HG03521 (cell line): ENCODE results near the gene PTTG1.

Source experiments
- ATAC-seq: cut with Tn5 transposase; IDR thresholded peaks from one replicate; pipeline ENCODE4 v1.9.1; 2021; ENCODE audit warnings: mild to moderate bottlenecking, moderate library complexity; ENCODE audit not compliant: unreplicated experiment

PTTG1 gene

DNA sequence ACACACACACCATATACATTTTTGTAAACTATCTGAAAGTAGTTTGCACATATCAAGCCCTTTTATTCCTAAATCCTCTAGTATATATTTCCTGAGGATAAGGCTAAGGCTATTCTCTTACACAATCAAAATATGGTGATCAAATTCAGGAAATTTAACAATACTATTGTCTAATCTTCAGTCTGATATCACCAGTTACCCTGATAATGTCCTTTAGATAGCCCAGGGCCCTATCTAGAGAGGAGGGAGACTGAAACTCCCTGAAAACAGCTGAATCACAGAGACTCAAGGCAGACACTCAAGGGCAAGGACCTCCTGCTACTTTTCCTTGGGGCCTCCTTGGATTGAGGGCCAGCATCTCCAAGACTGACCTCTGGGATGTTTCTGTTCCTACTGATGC is 30.4 kb downstream of the PTTG1 start:
- ATAC-seq, result no peak

DNA sequence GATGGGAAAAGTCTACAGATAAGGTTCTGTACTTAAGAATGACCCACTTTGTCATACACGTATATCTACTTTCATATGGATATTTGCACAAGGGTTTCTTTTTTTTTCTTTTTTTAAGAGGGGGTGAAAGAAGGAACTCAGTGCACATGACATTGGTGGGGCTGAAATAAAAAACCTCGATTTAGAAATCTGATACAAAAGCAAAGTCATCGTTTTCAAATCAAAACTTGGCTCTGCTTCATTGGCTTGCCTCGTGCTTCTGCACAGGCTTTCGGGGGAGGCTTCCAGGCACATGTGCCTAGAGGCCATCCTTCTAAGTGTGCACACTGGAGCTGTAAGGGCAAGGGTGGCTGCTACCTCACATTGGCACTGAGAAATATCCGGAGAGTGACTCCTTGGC is 31.1 kb downstream of the PTTG1 start:
- ATAC-seq, result no peak

DNA sequence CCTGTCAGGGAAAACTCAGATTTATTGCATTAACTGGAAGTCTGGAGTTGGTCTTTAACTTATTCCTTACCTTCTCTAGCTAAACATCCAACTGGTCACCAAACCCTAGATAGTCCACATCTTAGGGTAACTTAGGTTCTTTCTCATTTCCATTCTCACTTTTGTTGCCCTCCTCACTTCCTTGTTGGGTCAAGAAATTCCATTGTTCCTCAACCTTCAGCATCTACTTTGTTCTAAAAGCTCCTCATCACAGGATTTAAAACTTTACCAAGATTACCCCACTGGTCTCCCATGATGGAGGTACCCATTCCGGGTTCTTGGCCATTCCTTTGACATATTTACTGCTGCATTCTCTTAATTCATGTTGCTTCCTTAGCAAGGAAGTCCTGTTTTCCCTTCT is 32.1 kb downstream of the PTTG1 start:
- ATAC-seq, result no peak

DNA sequence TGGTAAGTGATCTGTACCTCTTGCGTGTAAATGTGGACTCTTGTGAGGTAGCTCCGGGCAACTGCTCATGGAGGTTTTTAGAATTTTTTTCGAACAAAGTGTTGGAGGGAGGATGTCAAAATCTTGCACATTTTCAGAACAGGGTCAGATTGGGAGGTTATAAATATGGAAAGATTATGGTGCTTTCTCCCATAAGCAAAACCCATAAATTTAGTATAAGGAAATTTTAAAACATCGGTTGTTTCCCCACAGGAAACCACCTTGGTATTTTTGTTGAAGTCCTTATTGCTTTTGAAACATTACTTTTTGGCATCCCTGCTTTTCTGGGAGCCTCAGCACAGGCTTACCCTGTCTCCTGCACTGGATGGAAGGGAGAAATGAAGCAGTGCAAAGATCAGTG is 33.9 kb downstream of the PTTG1 start:
- ATAC-seq, result no peak

DNA sequence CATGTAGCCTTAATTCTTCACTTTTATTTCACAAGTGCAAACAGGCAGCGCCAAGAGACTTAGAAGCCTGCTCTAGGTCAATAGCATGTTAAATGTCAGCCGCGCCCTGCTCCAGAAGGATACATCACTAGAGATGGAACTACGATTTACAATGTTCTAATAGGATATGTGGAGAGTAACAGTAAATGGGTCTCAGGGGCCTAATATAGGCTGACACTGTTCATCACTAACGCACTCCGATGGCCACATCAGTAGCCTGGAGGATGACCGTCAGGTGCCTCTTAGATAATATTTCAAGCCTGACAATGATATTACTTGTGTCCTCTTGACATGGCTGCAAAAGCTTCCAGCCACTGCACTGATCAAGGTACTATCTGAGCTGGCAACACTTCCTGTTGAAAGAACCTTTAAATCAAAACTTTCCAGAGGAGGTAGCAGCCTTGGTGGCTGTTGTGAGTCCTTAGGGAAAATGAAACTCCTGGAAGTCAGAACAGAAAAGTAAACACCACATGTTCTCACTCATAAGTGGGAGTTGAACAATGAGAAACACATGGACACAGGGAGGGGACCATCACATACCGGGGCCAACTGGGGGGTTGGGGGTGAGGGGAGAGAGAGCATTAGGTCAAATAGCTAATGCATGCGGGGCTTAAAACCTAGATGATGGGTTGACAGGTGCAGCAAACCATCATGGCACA is 35.0 kb downstream of the PTTG1 start:
- no peak for ATAC-seq

DNA sequence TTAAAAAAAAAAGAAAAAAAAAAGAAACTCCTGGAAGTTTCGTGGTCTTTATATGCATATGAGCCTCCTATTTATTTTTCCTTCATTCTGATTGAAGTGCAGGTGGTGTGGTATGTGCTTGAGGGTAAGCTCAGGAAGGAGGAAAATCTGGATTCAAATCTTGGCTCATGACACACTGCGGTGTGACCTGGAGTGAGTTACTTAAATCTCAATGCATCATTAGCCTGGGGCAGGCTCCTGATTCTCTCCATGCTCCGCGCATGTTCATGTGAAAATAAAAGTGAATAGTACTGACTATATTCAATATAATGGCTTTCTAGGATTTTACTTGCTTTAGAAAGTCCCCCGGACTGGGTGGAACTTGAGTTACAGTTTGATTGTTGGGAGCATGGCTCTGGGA is 35.6 kb downstream of the PTTG1 start:
- no peak for ATAC-seq

DNA sequence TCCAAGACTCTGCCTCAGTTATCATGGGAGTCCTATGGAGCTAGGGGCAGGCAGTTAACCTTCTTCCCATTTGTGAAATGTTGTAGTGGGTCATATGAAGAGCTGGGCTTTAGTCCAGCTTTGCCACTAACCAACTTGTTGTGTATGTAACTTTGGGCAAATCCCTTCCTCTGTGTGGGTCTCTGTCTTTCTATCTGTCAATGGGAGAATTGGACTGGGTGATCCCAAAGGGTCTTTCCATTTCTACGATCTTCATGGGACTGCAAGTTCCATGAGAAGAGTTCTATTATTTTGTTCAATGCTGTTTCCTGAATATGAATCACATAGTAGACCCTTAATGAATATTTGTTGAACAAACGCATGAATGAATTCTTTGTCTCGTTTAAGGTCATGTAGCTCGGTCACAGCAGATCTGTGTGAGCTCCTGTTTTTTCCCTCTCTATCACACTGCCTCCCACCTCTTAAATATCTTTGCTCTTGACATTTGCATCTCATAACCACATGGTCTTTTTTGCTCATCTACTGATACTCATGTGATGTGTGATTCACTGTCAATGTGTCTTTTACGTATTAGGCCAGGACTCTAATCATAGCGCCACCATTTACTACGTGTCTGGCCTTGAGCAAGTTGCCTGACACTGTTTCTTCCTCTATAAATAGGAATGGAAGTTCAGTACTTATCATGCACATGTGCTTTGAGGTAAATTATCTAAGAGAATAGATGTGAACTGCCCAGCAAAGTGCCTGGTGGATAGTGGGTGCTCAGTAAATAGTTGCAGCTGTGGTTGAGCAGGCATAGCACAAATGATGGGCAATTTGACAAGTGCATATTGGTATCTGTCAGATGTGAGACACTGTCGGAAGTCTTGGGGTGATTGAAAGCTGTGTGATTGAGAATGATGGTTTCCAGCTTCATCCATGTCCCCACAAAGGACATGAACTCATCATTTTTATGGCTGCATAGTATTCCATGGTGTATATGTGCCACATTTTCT is 37.4 kb downstream of the PTTG1 start:
- peak; percentile 64 for ATAC-seq

DNA sequence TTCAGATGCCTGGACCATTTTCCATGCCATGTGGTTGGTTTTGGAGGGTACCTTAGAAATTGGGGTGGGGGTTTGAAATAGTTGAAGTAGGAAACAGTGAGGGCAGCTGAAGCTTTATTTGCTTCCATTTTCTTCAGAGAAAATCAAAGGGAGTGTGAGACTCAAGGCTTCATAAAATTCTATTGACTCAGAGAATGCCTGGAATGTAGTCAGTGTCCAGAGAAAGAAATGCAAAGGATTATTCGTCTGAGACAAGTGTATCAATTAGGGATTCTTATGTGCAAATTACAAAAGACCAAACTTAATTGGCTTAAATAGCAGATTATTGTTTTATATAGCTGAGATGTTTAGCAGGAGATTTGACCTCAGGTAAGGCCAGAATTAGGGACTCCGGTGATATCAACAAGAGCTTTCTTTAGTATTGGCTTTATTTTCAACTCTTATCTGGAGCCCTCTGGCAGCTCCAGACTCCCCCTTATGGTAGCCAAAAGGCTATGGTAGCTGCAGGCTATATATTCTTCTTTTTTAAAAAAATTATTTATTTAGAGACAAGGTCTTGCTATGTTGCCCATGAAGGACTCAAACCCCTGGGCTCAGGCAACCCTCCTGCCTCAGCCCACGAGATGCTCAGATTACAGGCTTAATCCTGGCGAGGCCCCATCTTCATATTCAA is 38.9 kb downstream of the PTTG1 start:
- no peak for ATAC-seq

DNA sequence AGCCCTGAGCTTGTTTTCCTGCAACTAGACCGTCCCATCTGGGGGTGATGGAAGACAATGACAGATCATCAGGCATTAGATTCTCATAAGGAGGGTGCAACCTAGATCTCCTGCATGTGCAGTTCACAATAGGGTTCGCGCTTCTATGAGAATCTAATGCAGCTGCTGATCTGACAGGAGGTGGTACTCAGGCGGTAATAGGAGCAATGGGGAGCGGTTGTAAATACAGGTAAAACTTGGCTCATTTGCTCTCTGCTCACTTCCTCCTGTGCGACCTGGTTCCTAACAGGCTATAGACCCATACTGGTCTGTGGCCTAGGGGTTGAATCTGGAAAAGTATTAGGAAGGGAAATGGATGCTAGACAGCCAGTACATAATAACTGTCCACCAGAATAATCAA is 39.7 kb downstream of the PTTG1 start:
- no peak for ATAC-seq

DNA sequence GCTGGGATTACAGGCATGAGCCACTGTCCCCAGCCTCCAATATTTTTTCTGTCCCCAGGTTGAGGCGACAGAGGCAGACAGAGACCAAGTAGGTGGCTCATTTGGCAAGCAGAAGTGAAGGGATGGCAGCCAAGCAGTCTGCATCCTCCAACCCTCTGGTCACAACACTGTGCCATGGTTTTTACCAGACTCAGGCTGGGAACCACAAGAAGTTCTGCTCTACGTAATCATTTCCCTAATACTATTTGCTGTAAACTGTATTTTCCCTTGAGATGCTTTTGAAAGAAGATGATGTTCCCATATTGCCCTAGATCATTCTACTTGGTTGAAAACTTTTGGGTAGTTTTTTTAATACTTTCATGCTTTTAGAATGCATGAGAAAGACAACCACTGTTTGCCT is 40.5 kb downstream of the PTTG1 start:
- no peak for ATAC-seq

DNA sequence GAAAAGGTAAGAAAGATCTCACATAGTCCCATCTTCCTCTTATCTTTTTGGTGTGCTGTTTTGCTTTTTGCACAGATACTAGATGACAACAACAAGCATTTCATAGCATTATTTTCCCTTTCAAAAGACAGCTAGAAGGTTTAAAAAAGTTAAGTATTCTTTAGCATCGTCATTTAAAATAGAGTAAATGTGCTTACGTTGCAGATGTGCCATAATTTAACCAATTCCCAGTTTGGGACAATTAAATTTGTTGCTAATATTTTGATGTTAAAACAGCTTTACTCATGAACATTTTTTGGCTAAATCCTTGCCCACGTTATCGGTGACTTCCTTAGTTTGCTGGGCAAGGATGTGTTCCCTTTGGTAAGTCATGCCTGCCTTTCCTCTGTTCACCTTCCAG is 41.6 kb downstream of the PTTG1 start:
- ATAC-seq, result no peak

DNA sequence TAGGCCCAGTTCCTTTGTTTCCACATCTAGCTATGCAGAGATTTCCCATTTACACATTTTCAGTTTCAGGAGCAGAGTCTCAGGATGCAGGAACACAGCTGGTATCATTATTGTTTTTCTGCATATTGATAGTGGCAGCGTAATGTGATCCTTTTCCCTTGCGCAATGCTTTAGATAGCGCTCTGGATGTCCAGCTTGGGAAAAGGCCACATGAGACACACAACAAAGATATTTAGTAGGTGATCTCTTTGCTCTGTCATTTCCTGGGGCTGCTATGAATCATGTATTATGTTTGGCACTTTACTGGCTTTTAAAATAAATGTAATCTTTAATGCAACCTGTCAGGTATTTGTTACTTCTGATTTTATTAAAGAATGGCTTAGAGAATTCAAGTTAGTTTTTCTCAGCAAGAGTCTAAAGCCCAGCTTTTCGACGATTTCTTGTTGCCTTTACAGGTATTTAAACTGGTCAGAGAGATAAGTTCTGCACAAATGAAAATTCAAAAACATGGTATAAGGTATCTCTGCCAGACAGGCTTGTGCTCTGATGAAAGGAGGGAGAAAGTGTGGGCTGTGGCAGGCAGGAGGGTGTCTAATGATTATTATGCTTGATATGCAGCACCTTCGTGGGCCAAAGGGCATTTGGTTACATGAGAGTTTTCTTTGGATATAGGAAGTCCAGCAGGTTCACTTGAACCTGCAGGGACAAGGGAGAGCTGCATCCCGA is 42.2 kb downstream of the PTTG1 start:
- no peak for ATAC-seq

DNA sequence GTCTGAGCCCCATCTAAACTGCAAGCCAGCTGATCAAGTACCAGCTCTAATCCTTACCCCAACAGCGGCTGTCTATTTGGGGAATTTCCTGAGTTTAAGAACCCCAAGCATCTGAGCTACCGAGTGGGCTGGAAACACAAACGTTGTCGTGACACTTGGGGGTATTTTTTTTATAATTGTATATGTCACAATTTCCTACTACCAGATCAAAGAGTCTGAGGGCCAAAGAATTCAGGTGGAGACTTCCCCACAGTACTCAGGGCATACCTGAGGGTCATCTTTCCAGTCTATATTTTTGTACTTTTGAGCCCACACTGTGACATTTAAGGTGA is 42.8 kb downstream of the PTTG1 start:
- ATAC-seq, result no peak

DNA sequence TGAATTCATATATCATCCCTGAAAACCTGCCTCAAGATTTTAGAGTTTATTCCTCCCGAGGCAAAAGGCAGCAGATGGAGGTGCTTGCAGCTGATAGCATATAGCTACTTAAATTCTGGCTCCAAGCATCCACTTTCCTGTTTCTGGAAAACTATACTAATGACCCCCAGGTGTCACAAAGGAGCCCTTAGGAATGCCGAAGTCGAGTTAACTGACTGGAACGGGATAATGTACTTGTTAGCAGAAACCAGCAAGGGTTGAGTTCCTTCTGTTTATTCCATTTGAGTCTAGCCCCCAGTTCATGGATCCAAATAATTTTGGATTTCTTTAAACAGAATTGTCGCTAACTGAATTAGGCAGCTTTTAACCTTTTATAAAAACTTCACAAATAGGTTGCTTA is 44.5 kb downstream of the PTTG1 start:
- no peak for ATAC-seq

DNA sequence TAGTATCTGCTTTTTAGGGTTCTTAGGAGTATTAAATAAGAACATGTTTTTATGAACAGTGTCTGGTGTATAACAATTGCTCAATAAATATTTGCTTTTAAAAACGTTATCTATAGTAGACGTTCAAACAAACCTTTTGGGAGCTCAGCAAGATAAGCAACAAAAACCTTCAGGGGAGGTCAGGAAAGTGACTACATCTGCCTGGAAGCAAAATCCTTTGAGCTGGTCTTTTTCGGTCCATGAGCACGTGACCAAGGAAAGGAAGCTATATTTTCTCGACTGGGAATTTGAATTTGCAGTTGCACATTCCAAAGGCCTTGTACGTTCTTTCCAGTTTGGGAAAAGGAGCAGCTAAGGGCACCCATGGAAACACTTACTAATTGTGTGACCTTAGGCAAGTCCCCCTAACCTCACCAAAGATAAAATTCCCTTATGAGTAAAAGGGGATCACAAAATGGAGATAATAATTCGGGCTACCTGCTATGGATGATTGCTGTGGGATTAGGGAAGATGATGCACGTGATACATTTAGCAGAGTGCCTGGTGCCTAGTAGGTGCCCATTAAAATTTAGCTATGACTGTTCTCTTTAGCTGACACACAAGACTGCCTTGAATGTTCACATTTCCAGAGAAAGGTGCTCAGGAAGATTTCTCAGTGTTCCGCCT is 45.4 kb downstream of the PTTG1 start:
- no peak for ATAC-seq

DNA sequence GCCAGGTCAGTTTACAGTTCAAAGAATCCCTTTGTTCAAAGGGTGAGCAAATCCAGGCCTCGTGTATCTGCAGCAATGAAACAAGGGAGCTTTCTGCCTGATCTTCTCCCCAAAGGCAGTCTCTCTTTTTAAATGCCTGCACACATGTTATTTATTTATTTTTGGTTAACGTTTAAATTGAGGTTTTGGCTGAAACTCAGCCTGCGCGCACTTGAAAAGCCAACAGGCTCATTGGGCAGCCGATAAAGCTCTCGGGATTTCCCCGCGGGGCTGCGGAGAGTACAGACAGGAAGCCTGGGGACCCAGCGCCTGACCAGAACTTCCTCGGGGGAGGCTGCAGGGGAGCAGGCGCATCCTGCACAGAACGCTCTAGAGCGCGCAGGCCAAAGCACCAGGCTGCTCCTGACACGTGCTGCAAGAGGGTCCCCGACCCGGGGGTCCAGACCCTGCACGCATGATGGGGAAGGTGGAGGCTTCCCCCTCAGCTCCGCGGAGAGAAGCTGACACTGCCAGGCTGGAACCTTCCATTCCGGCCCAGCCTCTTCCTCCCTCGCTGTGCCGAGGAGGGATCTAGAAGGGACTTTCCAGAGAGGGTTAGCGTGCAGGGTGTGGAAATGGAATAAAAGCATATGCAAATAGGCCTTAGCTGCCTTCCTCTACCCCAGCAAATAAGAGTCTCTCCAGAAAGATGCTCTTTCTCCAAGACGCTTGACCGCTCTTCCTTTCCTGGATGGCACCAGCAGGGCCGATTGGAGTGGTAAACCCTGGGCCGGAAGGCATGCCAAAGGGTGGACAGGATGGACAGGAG is 46.1 kb downstream of the PTTG1 start:
- ATAC-seq, result peak; percentile 89

DNA sequence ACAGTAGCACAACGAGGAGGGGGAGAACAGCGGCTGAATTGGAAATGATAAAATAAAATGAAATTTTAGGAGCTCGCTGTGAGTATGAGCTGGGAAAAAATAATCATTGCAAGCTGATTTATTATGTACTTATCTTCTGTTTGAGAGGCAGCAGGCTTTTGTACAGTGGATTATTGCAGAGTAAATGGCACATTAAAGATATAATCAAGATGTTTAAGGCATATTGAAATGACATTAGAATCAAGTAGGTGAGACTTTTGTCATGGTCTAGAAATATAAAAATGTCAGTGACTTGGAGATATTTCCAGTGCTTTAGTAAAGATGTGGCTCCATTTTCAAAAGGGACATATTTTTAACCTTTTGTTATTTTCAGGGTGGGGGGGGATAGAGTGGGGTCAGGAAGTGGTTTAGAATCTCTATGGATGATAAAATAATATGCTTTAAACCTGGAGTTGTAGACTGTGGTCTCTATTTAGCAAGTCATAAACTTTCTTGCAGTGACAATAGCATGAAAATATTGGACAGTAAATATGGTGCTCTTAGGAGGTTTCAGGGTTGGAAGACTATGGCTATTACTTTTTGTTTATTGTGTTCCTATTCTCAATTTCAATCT is 46.8 kb downstream of the PTTG1 start:
- no peak for ATAC-seq

DNA sequence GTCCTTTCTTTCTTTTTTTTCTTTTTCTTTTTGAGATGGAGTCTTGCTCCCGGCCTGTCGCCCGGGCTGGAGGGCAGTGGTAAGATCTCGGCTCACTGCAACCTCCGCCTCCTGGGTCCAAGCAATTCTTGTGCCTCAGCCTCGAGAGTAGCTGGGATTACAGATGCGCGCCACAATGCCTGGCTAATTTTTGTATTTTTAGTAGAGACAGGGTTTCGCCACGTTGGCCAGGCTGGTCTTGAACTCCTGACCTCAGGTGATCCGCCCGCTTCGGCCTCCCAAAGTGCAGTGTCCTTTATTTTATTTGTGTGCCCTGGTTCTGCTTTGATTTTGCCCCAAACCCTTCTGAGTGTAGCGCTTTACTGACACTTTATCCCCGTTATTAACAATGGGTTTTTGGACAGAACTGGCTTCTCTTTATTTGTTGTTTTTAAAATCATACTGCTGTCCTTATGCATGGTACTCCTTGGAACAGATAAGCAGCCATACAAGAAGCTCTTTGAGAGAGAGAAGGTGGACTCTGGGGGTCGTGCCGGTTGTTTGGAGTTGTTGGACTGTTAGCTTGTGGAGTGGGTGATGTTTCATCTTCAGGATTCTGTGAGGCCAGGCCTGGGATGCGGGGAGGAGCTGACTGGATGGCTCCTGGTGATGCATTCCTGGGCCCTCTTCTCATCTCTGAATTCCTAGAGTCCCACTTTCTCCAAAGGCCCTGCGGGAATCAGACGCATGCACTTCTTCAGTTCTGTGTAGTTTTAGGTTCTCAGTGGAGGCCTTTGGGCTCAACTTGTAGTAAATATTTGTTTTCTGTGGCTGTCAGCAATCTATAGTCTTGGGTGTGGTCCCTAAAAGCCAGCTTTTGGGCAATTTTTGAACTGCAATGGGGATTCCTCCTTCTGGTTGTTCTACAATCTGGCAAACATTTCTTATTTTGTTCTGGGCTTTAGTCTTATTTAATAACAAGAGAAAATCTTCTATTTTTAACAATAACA is 47.8 kb downstream of the PTTG1 start:
- no peak for ATAC-seq
